Stomach smooth muscle (tissue), 2 donors: ENCODE measurements around the gene EZR.
"Not testable (repeated sequence)": the region's sequence is repeated elsewhere in the genome, so short reads cannot be mapped to it uniquely, and the experiment has no call there.

Source experiments
- H3K27ac ChIP-seq: one replicate; pipeline ENCODE4 v1.7.0; 2013; ENCODE audit warnings: mild to moderate bottlenecking, low read length, inconsistent platforms
- H3K27me3 ChIP-seq, 2 donors: one replicate each; pipeline ENCODE4 v1.7.0; 2013; ENCODE audit warnings: low read length in 2 of 2; ENCODE audit not compliant: insufficient read depth in 2 of 2, control insufficient read depth in 1 of 2
- H3K36me3 ChIP-seq, 2 donors: one replicate each; pipeline ENCODE4 v1.7.0; 2013; ENCODE audit warnings: low read length in 2 of 2; ENCODE audit not compliant: control insufficient read depth in 2 of 2, insufficient read depth in 2 of 2
- H3K4me1 ChIP-seq: one replicate; pipeline ENCODE4 v1.7.0; 2013; ENCODE audit warnings: low read length; ENCODE audit not compliant: control insufficient read depth, insufficient read depth
- H3K4me3 ChIP-seq, 2 donors: one replicate each; pipeline ENCODE4 v1.7.0; 2013; ENCODE audit warnings: low read length in 2 of 2
- H3K9ac ChIP-seq, 2 donors: one replicate each; pipeline ENCODE4 v1.7.0; 2013; ENCODE audit warnings: low read length in 2 of 2, mild to moderate bottlenecking in 1 of 2
- H3K9me3 ChIP-seq, 2 donors: one replicate each; pipeline ENCODE4 v1.7.0; 2013; ENCODE audit warnings: low read length in 2 of 2; ENCODE audit not compliant: control insufficient read depth in 2 of 2
- donor health status: healthy.
- donor health status: Pancreatic carcinoma.

The EZR gene

DNA sequence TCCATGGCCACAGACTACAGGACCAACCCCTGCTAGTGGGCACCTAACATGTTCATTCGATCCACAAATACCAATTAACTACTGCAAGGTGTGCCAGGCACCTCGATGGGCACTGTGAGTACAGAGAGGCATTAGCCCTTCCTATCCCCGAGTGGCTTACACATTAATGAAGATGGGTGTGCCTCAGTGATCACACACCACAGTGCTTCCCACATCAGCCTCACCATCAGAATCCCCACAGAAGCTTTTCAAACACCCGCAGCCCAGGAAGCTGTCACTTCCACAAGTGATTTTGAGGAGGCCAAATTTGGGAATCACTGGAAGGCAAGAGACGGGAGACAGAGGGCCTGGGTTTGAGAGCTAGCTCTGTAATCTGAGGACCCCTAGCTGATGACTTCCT lies 23.7 kb downstream of the EZR start:
- H3K4me3 ChIP-seq = no peak overlapping the region
- no peaks in the 10 kb centered on the region for H3K36me3 ChIP-seq
- H3K4me1 ChIP-seq = peaks cover 9% of the 10 kb centered on the region
- H3K27me3 ChIP-seq = no peaks in the 10 kb centered on the region
- no peaks in the 10 kb centered on the region for H3K9me3 ChIP-seq
- H3K27ac ChIP-seq = no peak overlapping the region
- H3K9ac ChIP-seq = no peak overlapping the region

DNA sequence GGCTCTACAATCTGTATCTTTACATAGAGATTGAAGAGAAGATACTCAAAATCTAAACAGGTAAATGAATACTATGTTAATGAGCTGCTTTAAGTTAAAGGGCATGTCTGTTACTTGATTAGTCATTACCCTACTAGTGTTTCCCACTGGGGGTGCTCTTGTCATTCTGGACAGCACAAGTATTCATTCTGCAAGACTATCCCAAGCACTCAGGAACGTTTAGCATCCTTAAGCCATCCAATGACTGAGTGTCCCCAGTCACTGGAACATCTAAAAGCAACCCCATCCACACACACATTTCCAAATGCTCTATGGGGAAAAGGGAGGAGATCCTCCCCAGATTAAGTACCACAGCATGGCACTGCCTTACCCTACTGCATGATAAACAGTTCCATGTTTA lies 25.7 kb downstream of the EZR start:
- Histone ChIP-seq H3K27me3 (no peaks in the 10 kb centered on the region), H3K4me1 (peaks cover 4% of the 10 kb centered on the region), H3K36me3 (peaks cover 0 to 6% of the 10 kb centered on the region in 2 donors), H3K9me3 (no peaks in the 10 kb centered on the region), H3K9ac (no peak overlapping the region), H3K27ac (no peak overlapping the region), H3K4me3 (no peak overlapping the region)

DNA sequence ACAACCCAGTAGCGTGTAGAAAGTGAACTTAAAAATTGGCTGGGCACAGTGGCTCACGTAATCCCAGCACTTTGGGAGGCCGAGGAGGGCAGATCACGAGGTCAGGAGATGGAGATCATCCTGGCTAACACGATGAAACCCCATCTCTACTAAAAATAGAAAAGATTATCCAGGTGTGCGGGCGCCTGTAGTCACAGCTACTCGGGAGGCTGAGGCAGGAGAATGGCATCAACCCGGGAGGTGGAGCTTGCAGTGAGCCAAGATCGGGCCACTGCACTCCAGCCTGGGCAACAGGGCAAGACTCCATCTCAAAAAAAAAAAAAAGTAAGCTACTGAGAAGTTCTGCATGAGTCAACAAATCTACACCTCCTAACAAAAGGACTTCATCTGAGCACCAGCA lies 26.7 kb downstream of the EZR start:
- not testable (repeated sequence) for H3K27me3 ChIP-seq, H3K4me1 ChIP-seq, H3K9ac ChIP-seq, H3K4me3 ChIP-seq, H3K9me3 ChIP-seq, H3K27ac ChIP-seq
- peaks cover 6 to 14% of the 10 kb centered on the region in 2 donors for H3K36me3 ChIP-seq

DNA sequence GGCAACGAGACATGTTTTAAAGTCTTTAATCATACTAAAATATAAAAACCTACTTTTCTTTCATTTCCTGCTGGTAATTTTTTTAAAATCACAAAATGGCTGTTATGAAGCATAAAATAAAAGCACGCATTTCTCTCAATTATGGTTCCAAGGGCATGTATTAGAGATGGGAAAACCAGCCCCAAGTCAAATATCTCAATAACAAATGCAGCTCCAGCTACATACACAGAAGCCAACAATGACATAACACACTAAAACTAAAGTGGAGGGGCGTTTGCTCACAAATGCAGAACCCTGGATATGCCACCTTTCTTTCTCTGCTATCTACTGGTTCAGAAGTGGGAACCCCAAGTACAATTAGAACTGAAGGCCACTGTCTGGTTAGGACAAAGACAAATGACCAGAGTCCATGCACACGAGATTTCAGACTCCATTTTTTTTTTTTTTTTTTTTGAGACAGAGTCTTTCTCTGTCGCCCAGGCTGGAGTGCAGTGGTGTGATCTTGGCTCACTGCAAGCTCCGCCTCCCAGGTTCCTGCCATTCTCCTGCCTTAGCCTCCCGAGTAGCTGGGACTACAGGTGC lies 27.8 kb downstream of the EZR start:
- no peak overlapping the region for H3K9ac ChIP-seq
- no peak overlapping the region for H3K4me3 ChIP-seq
- H3K27me3 ChIP-seq = no peaks in the 10 kb centered on the region
- H3K36me3 ChIP-seq = peaks cover 14 to 22% of the 10 kb centered on the region in 2 donors
- no peaks in the 10 kb centered on the region for H3K4me1 ChIP-seq
- H3K9me3 ChIP-seq = no peaks in the 10 kb centered on the region
- no peak overlapping the region for H3K27ac ChIP-seq

DNA sequence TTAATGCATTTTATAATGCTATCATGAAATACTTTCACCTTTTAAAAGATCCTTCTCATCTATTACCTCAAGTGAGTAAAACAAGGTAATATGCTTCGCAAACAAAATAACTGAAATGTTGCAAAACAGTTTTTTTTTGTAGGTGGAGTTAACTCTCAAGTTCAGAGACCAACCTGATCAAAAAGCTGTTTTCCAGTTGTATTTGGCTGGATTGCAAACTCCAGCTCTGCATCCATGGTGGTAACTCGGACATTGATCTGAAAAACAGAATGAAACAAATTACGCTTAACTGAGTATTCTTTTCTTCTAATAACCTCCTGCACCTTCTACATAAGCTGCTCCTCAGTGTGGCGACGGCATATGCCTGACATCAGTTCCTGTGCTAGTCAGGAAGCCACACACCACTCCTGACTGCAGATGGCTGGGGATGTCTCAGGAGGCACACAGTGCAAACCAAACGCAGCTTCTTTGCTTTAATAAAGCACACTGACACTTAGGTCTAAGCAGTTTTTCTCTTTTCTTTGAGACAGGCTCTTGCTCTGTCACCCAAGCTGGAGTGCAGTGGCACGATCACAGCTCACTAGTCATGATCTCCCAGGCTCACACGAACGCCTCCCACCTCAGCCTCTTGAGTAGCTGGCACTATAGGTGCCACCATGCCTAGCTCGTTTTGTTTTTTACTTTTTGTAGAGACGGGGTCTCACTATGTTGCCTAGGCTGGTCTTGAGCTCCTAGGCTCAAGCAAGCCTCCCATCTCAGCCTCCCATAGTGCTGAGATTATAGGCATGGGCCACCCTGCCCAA lies 29.9 kb downstream of the EZR start:
- Histone ChIP-seq H3K9me3 (no peaks in the 10 kb centered on the region), H3K4me3 (no peak overlapping the region), H3K36me3 (peaks cover 26 to 34% of the 10 kb centered on the region in 2 donors), H3K27me3 (no peaks in the 10 kb centered on the region), H3K4me1 (no peaks in the 10 kb centered on the region), H3K27ac (no peak overlapping the region), H3K9ac (no peak overlapping the region)

DNA sequence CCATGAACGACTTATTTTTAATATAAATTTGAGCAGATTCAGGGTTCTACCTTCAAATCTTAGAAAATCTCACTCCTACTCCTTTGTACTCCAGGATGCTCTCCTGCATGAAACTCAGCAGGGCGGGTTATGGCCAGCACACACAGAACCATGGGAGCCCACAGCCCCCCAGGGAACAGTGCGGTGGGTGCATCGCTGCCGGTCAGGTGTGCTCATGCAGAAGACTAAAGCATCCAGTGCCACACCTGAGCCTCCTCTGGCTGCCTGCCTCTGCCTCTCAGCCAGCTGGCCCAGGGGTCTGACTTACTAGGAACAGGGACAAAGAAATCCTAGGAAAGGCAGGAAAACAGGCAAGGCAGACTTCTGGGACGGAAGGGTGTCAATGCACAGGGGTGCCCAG lies 31.8 kb downstream of the EZR start:
- no peaks in the 10 kb centered on the region for H3K9me3 ChIP-seq
- no peaks in the 10 kb centered on the region for H3K4me1 ChIP-seq
- H3K4me3 ChIP-seq = no peak overlapping the region
- peaks cover 44 to 46% of the 10 kb centered on the region in 2 donors for H3K36me3 ChIP-seq
- no peak overlapping the region for H3K27ac ChIP-seq
- no peaks in the 10 kb centered on the region for H3K27me3 ChIP-seq
- H3K9ac ChIP-seq = no peak overlapping the region

DNA sequence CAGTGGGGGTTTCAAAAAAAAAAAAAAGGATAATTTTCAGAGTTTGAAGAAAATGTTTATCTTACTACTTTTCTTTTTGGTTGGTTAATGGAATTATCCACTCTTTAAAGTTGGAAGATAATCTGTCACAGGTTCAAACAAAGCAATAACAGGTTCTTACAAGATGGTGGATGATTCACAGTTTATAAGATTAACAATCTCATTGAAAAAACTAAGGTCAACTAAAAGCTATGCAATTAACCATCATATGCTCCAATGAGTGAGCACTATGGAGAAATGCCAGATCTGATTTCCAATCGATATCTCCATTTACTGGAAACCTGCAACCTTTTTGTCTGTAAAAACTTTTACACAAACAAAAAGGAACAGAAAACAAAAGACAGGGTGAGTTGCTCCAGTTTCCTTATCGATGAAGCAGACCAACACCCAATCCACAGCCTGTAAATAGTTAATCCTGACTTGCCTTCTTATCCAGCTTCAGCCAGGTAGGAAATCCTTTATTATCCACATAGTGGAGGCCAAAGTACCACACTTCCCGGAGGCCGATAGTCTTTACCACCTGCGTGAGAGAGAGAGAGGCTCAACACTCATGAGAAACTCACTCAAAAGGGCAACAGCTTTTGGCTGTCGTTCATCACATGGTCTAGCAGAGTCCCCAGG lies 32.4 kb downstream of the EZR start:
- Histone ChIP-seq H3K27me3 (no peaks in the 10 kb centered on the region), H3K9ac (no peak overlapping the region), H3K27ac (no peak overlapping the region), H3K4me3 (no peak overlapping the region), H3K4me1 (no peaks in the 10 kb centered on the region), H3K9me3 (no peaks in the 10 kb centered on the region), H3K36me3 (peaks cover 46 to 50% of the 10 kb centered on the region in 2 donors)

DNA sequence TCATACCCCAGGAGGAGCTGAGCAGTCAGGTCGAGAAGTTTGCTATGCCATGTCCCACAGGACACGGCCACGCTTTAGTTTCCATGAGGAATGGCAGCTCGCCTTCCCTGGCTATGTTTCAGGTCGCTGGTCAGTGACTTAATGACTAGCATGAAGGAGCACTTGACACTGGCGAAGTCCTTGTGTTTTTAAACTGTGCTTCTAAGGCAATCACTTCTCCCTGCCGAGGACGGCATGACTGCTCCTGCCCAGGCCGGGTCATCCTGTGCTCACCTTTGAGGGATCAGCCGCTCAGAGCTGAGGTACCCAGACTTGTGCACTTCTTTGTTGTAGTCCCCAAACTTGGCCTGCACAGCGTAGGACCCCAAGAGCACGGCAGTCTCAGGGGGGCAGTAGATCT lies 34.1 kb downstream of the EZR start:
- no peaks in the 10 kb centered on the region for H3K9me3 ChIP-seq
- H3K4me1 ChIP-seq = no peaks in the 10 kb centered on the region
- no peaks in the 10 kb centered on the region for H3K27me3 ChIP-seq
- H3K9ac ChIP-seq = no peak overlapping the region
- H3K36me3 ChIP-seq = peaks cover 53 to 60% of the 10 kb centered on the region in 2 donors
- no peak overlapping the region for H3K27ac ChIP-seq
- no peak overlapping the region for H3K4me3 ChIP-seq

DNA sequence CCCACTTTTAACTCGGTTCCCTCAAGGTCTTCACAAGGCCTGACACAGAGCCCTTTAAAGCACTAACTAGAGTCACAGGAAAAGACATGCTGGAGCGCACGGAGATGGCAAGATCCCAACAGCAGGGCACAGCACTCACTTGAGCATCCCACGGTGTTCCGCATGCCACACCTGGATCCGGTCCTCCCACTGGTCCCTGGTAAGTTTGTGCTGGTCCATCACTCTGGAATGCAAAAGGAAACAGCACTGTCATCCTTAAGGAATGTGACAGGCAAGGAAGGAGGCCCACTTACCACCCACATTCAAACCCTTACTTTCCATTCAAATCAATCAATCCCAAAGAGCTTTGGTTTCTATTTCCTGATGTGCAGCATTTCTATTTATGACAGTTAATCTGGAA lies 34.7 kb downstream of the EZR start:
- Histone ChIP-seq H3K27ac (no peak overlapping the region), H3K36me3 (peaks cover 53 to 60% of the 10 kb centered on the region in 2 donors), H3K4me1 (no peaks in the 10 kb centered on the region), H3K9me3 (no peaks in the 10 kb centered on the region), H3K9ac (no peak overlapping the region), H3K4me3 (no peak overlapping the region), H3K27me3 (no peaks in the 10 kb centered on the region)

DNA sequence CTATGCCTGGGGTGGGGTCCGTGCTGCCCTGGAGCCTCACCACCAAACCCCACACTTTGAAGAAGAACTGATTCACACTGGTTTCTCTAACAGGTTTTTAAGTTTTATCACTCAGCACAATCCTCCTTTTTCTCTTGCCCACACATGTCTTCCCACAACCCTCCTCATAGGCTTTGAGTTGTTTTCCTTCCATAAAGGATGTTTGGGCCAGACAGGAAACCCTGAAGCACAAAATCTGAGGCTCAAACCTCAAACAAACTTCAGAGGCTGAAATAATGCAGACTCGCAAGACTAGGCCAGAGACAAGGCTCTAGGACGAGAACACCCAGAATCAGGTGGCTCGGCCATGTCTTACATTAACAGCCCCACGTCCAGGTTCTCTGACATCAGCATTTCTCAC lies 35.3 kb downstream of the EZR start:
- no peaks in the 10 kb centered on the region for H3K27me3 ChIP-seq
- H3K9me3 ChIP-seq = no peaks in the 10 kb centered on the region
- H3K4me3 ChIP-seq = no peak overlapping the region
- no peaks in the 10 kb centered on the region for H3K4me1 ChIP-seq
- peaks cover 53 to 57% of the 10 kb centered on the region in 2 donors for H3K36me3 ChIP-seq
- no peak overlapping the region for H3K9ac ChIP-seq
- no peak overlapping the region for H3K27ac ChIP-seq

DNA sequence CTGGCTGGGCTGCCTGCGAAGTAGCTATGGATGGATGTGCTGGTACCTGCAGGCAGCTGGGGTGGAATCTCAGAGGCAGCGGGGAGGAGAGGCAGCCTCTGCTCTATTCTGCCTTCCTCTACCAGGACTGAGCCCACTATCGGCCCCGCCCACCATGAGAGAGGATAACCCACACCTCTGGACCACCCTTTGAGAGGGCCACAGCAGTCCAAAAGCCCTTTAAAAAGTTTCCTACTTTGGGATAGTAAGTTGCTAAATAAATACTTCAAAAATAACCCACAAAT lies 36.1 kb downstream of the EZR start:
- Histone ChIP-seq H3K9me3 (no peaks in the 10 kb centered on the region), H3K9ac (no peak overlapping the region), H3K4me3 (no peak overlapping the region), H3K27me3 (no peaks in the 10 kb centered on the region), H3K36me3 (peaks cover 52 to 56% of the 10 kb centered on the region in 2 donors), H3K27ac (no peak overlapping the region), H3K4me1 (no peaks in the 10 kb centered on the region)
